Astrocyte (in vitro differentiated cells and primary cell): ENCODE measurements around the gene USP44.
"Not testable (repeated sequence)": the region's sequence is repeated elsewhere in the genome, so short reads cannot be mapped to it uniquely, and the experiment has no call there.

Experiments
- EZH2 ChIP-seq: IDR thresholded peaks from 2 replicates; pipeline ENCODE4 v1.6.1; 2012; ENCODE audit warnings: mild to moderate bottlenecking, low read length, inconsistent platforms; ENCODE audit not compliant: insufficient read depth
- TF ChIP-seq, protein P1 (sequence below): IDR thresholded peaks from 2 replicates; pipeline ENCODE4 v1.5.1; 2011; ENCODE audit warnings: low read depth, mild to moderate bottlenecking, inconsistent platforms, low read length, moderate library complexity; ENCODE audit not compliant: insufficient read depth

DNA sequence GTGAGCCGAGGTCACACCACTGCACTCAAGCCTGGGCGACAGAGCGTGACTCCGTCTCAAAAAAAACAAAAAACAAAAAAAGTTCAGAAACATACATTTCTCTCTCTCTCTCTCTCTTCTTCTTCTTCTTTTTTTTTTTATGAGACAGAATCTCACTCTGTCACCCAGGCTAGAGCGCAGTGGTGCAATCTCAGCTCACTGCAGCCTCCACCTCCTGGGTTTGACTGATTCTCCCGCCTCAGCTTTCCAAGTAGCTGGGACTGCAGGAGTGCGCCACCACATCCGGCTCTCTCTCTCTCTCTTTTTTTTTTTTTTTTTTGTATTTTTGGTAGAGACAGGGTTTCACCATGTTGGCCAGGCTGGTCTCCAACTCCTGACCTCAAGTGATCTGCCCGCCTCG, 16.8 kb upstream of the USP44 start:
- TF ChIP-seq, protein P1, sequence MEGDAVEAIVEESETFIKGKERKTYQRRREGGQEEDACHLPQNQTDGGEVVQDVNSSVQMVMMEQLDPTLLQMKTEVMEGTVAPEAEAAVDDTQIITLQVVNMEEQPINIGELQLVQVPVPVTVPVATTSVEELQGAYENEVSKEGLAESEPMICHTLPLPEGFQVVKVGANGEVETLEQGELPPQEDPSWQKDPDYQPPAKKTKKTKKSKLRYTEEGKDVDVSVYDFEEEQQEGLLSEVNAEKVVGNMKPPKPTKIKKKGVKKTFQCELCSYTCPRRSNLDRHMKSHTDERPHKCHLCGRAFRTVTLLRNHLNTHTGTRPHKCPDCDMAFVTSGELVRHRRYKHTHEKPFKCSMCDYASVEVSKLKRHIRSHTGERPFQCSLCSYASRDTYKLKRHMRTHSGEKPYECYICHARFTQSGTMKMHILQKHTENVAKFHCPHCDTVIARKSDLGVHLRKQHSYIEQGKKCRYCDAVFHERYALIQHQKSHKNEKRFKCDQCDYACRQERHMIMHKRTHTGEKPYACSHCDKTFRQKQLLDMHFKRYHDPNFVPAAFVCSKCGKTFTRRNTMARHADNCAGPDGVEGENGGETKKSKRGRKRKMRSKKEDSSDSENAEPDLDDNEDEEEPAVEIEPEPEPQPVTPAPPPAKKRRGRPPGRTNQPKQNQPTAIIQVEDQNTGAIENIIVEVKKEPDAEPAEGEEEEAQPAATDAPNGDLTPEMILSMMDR, result not testable (repeated sequence)
- not testable (repeated sequence) for TF ChIP-seq EZH2
